Measurements from ENCODE around the gene ARAP3.

DNA sequence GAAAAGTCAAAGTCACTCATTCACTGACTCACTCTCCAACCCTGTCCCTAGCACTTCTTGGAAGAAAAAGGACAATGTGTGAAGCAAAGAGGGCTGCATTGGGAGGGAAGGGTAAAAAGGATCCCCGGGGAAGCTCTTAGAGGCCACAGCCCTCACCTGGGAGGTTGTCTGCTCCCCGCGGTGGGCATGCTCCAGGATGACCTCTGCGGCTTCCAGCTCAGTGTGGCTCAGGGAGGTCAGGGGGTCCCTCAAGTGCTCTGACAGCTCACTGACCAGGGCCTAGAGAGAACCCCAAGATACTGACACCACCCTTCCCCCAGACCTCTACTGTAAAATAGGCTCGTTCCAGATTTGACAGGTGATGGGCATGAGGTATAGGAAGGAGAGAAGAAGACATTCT lies 34.8 kb downstream of the ARAP3 start:
- TF ChIP-seq, protein P1, sequence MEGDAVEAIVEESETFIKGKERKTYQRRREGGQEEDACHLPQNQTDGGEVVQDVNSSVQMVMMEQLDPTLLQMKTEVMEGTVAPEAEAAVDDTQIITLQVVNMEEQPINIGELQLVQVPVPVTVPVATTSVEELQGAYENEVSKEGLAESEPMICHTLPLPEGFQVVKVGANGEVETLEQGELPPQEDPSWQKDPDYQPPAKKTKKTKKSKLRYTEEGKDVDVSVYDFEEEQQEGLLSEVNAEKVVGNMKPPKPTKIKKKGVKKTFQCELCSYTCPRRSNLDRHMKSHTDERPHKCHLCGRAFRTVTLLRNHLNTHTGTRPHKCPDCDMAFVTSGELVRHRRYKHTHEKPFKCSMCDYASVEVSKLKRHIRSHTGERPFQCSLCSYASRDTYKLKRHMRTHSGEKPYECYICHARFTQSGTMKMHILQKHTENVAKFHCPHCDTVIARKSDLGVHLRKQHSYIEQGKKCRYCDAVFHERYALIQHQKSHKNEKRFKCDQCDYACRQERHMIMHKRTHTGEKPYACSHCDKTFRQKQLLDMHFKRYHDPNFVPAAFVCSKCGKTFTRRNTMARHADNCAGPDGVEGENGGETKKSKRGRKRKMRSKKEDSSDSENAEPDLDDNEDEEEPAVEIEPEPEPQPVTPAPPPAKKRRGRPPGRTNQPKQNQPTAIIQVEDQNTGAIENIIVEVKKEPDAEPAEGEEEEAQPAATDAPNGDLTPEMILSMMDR (IDR thresholded peaks at IDR 0.05): no peak
- TF ChIP-seq EZH2 (IDR thresholded peaks at IDR 0.05; ENCODE audit: borderline replicate concordance, insufficient read depth, low read depth, low read length, poor library complexity, severe bottlenecking): no peak

All from B cell (primary cell).